Superior temporal gyrus (tissue), 1 donor: ENCODE data around the gene ATRNL1.
"Not testable (repeated sequence)": the region's sequence is repeated elsewhere in the genome, so short reads cannot be mapped to it uniquely, and the experiment has no call there.

Source experiments
- DNase-seq: peaks from one replicate; pipeline ENCODE4 v3.0.0-alpha.2; 2016; ENCODE audit errors: extremely low spot score

Gene ATRNL1

GRCh38 chr10:115092555-115093285, 445 bp upstream of the ATRNL1 start:
- DNase-seq: peak; percentile 28

- no peak for DNase-seq
Measured at GRCh38 chr10:115093776-115094408, 727 bp downstream of the ATRNL1 start.

- DNase-seq: peak; percentile 45
Measured at GRCh38 chr10:115094416-115095140, 1.4 kb downstream of the ATRNL1 start.

DNA sequence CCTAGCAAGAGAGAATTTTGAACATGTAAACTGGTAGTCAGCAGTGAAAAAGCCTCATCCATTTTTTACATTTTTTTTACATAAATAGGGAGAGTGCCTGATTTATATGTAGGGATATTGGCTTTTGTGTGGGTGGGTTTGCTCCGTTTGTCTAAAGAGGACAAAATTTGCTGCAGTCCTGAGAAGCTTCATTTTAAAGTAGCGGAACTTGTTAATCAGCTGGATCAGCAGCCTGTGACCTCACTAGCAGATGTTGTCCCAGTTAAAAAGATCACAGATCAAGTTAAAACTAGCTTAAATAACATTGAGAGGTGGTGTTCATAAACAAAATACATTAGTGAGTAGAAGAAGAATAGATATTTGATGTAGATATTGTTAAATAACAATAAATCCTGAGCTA, 2.6 kb downstream of the ATRNL1 start:
- DNase-seq: no peak

- no peak for DNase-seq
Measured at GRCh38 chr10:115103700-115104099, 10.5 kb downstream of the ATRNL1 start.

DNA sequence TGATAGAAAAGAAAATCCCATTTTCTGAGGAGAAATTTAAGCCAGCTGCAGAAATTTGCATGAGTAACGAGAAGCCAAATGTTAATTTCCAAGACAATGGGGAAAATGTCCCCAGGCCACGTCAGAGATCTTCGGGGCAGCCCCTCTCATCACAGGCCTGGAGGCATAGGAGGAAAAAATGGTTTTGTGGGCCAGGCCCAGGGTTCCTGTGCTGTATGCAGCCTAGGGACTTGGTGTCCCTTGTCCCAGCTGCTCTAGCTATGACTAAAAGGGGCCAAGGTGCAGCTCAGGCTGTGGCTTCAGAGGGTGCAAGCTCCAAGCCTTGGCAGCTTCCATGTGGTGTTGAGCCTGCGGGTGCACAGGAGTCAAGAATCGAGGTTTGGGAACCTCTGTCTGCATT, 12.2 kb downstream of the ATRNL1 start:
- not testable (repeated sequence) for DNase-seq

GRCh38 chr10:115107830-115108229, 14.7 kb downstream of the ATRNL1 start:
- no peak for DNase-seq

DNA sequence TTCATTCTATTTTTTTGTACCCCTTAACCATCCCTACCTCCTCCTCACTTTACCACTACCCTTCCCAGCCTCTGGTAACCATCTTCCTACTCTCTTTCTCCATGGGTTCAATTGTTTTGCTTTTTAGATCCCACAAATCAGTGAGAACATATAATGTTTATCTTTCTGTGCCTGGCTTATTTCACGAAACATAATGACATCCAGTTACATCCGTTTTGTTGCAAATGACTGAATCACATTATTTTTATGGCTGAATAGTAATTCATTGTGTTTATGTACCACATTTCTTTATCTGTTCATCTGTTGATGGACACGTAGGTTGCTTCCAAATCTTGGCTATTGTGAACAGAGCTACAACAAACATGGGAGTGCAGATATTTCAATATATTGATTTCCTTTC, 24.1 kb downstream of the ATRNL1 start:
- no peak for DNase-seq

GRCh38 chr10:115118346-115118745, 25.2 kb downstream of the ATRNL1 start:
- DNase-seq: no peak

- DNase-seq: no peak
Measured at GRCh38 chr10:115125505-115125904, 32.3 kb downstream of the ATRNL1 start.

GRCh38 chr10:115129752-115130151, 36.6 kb downstream of the ATRNL1 start:
- DNase-seq: peak; percentile 80

DNA sequence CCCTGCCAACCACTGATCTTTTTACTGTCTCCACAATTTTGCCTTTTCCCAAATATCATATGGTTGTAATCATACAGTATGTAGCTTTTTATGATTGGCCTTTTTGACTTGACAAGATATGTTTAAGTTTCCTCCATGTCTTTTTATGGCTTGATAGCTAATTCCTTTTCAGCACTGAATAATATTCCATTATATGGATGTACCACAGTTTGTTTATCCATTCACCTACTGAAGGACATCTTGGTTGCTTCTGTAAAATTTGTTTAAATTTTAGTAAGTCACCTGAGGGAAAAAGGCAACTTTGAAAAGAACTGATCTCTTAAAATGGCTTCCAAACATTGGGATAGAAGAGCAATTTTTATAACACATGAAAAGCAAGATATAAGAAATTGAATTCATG, 43.5 kb downstream of the ATRNL1 start:
- DNase-seq: no peak

DNA sequence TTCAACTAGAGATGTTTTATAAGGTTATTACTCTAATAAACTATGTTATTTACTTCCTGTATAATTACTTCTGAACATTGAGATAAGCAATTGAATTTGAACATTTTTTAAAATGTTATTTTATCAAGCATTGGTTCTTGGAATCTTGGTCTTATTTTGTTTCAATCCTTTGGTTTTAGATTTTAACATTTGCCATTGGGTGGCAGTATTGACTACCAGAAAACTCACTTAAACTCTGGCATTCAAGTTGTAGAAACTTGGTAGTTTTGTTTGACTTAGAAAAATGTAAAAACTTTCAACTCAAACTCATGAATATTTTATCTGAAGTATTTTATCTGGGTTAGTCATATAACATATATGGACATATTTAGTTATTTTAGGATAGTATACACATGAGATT, 48.1 kb downstream of the ATRNL1 start:
- DNase-seq: peak; percentile 69

DNA sequence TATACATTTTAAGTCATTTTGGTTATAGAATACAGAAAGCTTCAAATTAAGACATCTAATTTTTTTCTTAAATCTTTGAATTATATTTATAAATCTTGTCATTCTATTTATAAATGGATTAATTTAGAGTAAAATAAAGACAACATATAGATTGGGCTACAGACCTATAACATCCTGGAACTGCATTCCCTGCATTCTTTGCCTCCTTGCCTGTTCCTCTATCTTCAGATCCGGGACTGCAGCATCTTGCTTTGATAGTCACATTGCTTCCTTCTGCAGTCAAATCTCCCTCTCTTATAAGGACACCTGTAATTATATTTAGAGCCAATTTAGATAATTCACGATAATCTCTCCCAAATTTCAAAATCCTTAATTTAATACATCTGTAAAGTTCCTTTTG, 64.2 kb downstream of the ATRNL1 start:
- DNase-seq: no peak

GRCh38 chr10:115163129-115163528, 70.0 kb downstream of the ATRNL1 start:
- no peak for DNase-seq

DNA sequence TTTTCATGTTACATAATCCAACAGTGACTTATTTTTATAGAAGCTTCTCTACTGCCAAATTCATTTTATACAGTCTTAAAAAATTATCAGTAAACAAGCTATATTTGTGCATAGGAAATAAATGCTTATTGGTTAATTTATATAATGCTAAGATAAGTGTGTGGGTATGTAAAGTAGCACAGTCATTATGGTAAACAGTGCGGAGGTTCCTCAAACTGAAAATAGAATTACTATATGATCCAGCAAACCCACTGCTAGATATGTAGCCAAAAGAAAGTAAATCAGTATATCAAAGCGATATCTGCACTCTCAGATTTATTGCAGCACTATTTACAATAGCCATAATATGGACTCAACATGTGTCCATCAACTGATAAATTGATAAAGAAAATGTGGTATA, 71.1 kb downstream of the ATRNL1 start:
- DNase-seq: no peak

DNA sequence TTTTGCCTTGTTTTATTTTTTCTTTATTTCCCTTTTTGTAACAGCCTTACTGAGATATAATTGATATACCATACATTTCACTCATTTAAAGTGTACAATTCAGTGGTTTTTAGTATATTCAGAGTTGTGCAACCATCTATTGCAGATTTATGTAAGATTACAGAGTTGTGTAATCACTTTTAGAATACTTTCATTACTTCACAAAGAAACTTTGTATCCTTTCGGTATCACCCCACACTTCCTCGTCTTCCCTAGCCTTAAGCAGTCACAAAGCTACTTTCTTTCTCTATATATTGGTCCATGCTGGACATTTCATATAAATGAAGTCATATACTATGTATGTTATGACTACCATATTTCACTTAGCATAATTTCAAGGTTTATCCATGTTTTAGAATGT, 74.6 kb downstream of the ATRNL1 start:
- DNase-seq: no peak

DNA sequence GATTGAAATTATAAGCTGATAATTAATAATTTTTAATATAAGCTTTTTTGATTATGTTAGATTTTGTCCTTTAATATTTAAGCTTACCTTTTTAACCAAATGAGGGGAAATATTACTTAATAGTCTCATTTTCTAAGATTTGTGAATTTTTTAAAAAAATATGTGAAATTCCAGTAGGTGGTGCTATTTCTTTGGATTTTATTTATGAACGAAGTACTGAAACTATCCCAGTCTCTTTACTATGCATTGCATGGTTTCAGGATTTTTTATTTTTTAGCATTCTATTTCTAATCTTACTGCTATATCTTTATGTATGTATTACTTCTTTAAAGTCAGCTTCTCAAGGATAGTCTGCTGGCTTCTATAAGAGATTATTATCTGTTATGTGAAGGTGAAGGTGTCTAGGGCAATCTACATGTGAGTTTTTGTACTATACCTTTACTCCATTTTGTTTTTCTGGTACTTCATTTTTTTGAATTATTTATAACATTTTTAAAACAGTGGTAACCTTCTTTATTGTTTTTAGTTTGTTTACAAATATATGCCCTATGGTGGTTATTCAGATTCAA, 78.3 kb downstream of the ATRNL1 start:
- peak; percentile 77 for DNase-seq

DNA sequence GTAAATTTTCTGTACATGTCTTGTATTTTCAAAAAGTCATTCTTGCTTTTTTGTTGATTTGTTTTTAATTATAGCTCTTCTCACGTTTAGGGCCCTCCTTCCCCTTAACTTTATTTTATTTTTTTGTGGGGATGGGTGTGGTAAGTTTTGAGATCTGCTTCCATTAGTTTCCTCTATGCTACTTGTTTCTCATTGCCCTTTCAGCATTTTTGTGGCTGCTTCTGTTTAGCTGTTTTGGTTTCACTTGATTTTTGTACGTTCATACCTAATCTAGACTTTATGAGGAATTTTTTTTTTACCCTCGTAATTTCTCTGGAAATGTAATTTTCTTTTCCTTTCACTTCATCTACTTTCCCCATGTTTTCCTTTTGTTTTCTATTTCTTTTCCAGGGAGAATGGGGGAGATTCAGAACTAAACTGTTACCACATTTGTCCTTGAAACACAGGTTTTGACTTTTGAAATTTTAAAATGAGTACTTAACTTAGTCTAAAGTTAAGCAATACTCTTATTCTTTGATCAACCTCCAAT, 80.8 kb downstream of the ATRNL1 start:
- no peak for DNase-seq

GRCh38 chr10:115207276-115207675, 114.1 kb downstream of the ATRNL1 start:
- not testable (repeated sequence) for DNase-seq

- DNase-seq: no peak
Measured at GRCh38 chr10:115209133-115209532, 116.0 kb downstream of the ATRNL1 start.

DNA sequence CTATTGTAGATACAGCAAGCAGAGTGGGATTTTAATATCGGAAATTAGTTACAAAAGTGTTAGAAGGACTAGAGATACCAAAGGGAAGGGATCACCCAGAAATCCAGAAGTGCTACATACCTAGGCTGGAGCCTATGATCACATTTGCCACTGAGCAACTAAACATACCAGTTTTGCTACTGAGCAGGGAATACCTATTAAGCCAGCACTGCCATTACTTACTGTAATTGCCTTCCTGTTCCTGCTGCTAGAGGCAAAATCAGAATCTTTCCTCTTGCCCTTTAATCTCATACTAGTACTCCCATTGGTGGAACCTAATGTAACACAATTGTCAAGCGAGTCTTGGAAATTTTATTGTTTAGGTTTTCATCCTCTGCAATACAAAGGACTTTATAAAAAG, 121.7 kb downstream of the ATRNL1 start:
- DNase-seq: no peak
